MG63 (cell line): Measurements from ENCODE around the gene ATP2B1. TPM values are rescaled to one million over a fixed set of nuclear protein-coding genes. Genes with fewer than 3 reads are reported as not detected.
A peak's percentile ranks its signal among the peaks of the same experiment; 100 is the strongest.
"Not testable (repeated sequence)": the region's sequence is repeated elsewhere in the genome, so short reads cannot be mapped to it uniquely, and the experiment has no call there.

Experiments used
- DNase-seq: peaks from one replicate; pipeline ENCODE4 v3.0.0-alpha.2; 2020
- H3K27me3 ChIP-seq: fragments of 250-450 bp; sonication (Bioruptor Pico); 2 replicates; pipeline ENCODE4 v1.5.1; 2020; ENCODE audit warnings: mild to moderate bottlenecking, moderate library complexity
- H3K36me3 ChIP-seq: fragments of 250-450 bp; sonication (Bioruptor Pico); 2 replicates; pipeline ENCODE4 v1.5.1; 2020; ENCODE audit warnings: mild to moderate bottlenecking, moderate library complexity
- H3K4me3 ChIP-seq: fragments of 250-450 bp; sonication (Bioruptor Pico); 2 replicates; pipeline ENCODE4 v1.5.1; 2020; ENCODE audit warnings: mild to moderate bottlenecking, moderate library complexity
- H3K9me3 ChIP-seq: fragments of 250-450 bp; sonication (Bioruptor Pico); 2 replicates; pipeline ENCODE4 v1.5.1; 2020; ENCODE audit warnings: mild to moderate bottlenecking, moderate library complexity
- total RNA-seq: library from RNA; depleted of rRNA; stranded (reverse); fragments of >200 nt; shearing (Covaris generic); gene quantifications from 2 replicates; pipeline ENCODE4 v1.2.3, GENCODE V29; 2014; ENCODE audit warnings: low replicate concordance; rRNA removed

ATP2B1 gene
- 14.3 and 22.4 TPM in 2 replicates for total RNA-seq

DNA sequence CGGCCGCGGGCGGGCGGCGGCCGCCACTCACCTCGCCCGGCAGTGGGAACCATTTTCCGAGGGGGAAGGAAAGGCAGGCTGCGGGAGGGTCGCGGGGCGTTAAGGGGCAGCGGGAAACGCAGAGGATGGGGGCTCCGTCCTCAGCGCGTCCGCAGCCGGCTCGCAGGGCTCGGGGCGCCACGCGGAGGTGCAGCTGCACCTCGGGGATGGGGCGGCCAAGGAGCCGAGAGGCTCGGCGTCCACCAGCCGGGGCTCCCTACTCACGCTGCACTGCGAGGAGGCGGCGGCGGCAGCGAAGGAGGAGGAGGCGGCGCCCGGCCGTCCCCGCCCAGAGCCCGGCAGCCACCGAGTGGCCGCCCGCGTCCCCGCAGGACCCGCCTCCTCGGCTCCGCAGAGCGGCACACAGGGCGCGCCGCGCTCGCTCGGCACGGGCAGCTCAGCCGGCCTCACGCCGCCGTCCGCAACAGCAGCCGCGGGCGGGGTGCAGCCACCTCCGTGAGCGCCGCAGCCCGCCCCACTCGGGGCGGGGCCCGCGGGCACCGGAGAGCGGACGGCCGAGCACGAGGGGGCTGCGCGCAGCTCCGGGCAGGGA is at the start of gene ATP2B1:
Gene ATP2B1 (minus strand): TSS at position 274 of the 592 bp plus-strand sequence. CDS start 52,952 bp downstream, outside the sequence.
- no peaks in the 10 kb centered on the region for H3K36me3 ChIP-seq
- peak; percentile 89 for DNase-seq
- H3K4me3 ChIP-seq: peak within 1 kb of the TSS; percentile 89
- H3K9me3 ChIP-seq: no peaks in the 10 kb centered on the region
- H3K27me3 ChIP-seq: no peaks in the 10 kb centered on the region

DNA sequence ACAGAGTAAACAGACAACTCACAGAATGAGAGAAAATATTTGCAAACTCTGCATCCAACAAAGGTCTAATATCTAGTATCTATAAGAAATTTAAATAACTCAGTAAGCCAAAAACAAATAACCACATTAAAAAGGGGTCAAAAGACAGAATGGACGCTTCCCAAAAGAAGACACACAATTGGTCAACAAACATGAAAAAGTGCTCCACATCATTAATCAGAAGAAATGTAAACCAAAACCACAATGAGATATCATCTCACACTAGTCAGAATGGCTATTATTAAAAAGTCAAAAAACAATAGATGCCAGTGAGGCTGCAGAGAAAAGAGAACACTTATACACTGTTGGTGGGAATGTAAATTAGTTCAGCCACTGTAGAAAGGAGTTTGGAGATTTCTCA is 49.3 kb upstream of the ATP2B1 start:
- not testable (repeated sequence) for H3K36me3 ChIP-seq, H3K4me3 ChIP-seq, H3K27me3 ChIP-seq, DNase-seq, H3K9me3 ChIP-seq

DNA sequence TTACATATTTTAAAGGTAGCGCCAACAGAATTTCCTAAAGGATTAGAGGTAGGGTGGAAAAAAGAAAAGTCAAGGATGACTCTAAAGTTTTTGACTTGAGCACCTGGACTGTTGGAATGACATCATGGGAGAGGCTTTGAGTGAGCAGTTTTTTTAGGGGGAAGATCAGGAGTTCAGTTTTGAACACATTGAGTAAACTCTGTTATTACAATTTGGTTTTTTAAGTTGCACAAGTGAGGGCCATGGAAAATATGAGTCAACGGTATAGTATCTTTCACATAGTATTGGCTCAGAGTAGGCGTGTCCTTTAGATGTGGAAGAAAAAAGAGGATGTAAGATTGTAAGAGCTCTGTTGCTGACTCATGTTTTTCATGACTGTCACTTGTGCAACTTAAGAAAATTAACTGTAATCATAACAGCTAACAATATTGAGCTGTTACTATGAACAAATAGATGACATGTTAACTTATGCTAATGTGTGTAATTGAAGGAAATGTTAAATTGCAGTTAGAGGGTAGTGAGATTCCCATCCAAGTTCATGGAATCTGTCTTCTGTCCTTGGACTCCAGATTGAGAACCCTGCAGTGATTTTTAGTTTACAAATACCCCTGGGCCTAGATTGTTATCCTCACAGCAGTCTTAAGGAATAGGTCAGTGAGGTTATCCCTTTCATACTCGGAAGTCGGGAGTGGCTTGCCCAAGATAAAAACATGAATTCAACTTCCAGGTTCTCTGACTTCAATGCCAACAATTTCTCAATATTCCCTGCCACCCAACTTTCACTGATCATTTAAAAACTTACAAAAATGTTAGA is 48.2 kb upstream of the ATP2B1 start:
- Histone ChIP-seq H3K4me3 (no peak overlapping the region), H3K27me3 (no peaks in the 10 kb centered on the region), H3K9me3 (no peaks in the 10 kb centered on the region), H3K36me3 (no peaks in the 10 kb centered on the region)
- DNase-seq: peak; percentile 4

DNA sequence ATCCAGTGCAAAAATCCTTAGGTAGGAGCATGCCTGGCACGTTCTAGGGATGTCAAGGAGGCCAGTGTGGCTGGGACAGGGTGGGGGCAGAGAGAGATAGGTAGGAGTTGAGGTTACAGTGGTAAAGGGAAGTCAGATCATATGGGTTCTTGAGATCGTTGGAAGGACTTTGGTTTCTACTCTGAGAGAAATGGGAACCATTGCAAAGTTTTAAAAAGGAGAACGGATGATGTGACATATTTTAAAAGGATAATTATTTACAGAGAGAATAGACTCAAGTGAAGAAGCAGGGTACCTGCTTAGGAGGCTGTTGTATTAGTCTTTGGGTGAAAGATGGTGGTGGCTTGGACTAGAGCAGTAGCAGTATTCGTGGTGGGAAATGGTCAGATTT is 47.6 kb upstream of the ATP2B1 start:
- H3K4me3 ChIP-seq: no peak overlapping the region
- no peaks in the 10 kb centered on the region for H3K27me3 ChIP-seq
- H3K9me3 ChIP-seq: no peaks in the 10 kb centered on the region
- H3K36me3 ChIP-seq: no peaks in the 10 kb centered on the region
- no peak for DNase-seq

DNA sequence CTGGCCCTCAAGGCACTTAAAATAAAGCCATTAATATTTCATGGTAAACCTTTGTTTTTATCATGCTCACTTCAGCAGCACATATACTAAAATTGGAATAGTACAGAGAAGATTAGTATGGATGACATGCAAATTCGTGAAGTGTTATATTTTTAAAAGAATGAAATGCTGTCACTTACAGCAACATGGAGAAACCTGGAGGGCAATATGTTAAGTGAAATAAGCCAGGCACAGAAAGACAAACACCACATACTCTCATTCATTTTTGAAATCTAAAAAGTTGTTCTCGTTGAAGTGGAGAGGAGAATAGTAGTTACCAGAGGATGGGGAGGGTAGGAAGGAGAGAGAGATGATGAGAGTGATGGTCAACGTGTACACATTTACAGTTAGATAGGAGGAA is 45.4 kb upstream of the ATP2B1 start:
- no peak overlapping the region for H3K4me3 ChIP-seq
- no peak for DNase-seq
- H3K27me3 ChIP-seq: no peaks in the 10 kb centered on the region
- H3K36me3 ChIP-seq: no peaks in the 10 kb centered on the region
- H3K9me3 ChIP-seq: no peaks in the 10 kb centered on the region

DNA sequence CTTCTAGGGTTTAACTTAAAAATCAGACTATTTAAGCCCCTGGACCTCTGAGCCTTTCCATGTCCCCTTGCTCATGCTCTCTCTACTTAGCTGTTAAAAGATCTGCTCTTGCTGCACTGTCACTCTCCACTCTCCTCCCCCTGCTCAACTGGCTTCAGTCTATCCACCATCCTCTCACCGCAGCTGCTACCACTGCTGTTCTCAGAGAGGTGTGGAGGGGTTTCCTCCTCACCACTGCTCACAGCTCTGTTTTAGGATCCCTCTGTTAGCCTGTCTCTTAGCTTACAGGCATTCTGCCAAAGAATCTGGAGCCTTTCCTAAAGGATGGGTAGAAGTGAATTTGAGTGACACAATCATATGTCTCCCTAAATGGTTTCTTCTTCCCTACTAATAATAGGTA is 43.7 kb upstream of the ATP2B1 start:
- Histone ChIP-seq H3K27me3 (no peaks in the 10 kb centered on the region), H3K36me3 (no peaks in the 10 kb centered on the region), H3K9me3 (no peaks in the 10 kb centered on the region), H3K4me3 (no peak overlapping the region)
- no peak for DNase-seq

DNA sequence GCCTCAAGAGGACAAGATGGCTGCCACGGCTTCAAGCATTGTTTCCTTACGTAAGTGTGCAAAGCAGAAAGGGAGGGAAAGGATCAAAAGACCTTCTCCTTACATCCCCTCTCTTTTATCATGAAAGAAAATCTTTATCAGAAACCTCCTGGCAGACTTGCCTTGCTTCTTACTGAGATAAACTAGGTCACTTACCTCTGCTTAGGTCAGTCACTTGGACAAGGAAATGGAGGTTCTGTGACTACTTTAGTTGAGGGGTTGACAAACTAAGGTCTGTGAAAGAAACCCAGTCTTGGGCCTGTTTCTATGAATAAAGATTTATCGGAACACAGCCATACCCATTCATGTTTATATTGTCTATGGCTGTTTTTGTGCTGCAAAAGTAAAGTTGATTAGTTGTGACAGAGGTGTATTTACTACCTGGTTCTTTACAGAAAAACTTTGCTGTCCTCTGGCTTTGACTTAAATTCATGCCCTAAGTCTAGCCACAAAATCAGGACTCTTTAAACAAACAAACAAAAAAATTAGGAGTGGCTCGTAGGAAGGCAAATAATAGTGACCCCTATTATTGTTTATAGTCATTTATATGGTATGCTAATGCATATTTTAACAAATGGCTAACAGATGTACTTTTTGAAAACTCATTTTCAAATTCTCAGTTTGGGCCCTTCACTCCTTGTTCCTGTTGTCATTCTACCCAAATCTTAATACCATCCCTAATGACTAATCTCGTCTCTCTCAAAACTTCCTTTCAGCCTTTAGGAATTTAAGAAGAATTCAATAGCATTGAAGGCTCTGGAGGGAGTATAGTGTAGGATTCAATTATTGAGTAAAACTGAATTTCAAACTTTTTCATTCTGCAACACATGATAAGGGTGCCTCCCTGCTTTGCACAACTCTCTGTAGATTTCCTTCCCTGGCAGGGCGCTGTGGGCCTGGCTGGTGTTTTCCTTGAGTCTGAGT is 42.0 kb upstream of the ATP2B1 start:
- H3K4me3 ChIP-seq: no peak overlapping the region
- H3K9me3 ChIP-seq: no peaks in the 10 kb centered on the region
- no peaks in the 10 kb centered on the region for H3K36me3 ChIP-seq
- DNase-seq: no peak
- no peaks in the 10 kb centered on the region for H3K27me3 ChIP-seq

DNA sequence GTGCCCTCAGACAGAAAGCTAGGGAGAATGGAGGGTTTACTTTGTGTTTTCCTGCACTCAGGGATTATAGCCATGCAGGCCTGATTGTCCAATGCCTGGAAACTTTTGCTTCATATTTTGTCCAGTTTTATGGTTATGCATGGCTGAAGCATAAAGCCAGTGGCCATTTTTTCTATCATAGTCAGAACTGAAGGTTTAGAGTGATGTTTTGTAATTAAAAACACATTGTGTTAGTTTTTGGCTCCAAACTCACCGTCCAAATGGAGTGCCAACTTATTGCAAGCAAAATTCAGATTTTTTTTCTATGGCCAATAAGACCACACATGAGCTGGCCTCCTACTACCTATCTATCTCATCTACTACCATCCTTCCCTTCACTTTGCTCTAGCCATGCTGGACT is 40.2 kb upstream of the ATP2B1 start:
- DNase-seq: no peak
- H3K27me3 ChIP-seq: no peaks in the 10 kb centered on the region
- no peaks in the 10 kb centered on the region for H3K36me3 ChIP-seq
- no peaks in the 10 kb centered on the region for H3K9me3 ChIP-seq
- no peak overlapping the region for H3K4me3 ChIP-seq

DNA sequence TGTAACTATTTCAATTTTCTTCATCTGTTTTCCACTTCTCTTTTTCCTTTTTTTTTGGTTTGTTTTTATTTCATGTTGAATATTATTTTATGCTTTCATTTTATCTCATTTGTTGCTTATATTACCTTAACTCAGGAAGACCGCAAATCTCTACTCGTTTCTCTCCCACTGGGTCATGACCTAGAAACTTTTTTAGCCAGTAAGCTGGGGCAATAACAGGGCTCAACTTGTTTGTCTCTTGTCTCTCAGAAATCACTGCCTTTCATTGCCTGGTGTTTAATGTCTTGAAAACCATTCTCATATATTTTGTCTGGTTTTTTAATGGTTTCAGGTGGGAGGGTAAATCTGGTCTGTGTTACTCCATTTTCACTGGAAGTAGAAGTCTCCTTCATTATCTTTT is 36.6 kb upstream of the ATP2B1 start:
- peaks cover 10% of the 10 kb centered on the region for H3K9me3 ChIP-seq
- no peak for DNase-seq
- no peaks in the 10 kb centered on the region for H3K27me3 ChIP-seq
- H3K4me3 ChIP-seq: no peak overlapping the region
- H3K36me3 ChIP-seq: no peaks in the 10 kb centered on the region

DNA sequence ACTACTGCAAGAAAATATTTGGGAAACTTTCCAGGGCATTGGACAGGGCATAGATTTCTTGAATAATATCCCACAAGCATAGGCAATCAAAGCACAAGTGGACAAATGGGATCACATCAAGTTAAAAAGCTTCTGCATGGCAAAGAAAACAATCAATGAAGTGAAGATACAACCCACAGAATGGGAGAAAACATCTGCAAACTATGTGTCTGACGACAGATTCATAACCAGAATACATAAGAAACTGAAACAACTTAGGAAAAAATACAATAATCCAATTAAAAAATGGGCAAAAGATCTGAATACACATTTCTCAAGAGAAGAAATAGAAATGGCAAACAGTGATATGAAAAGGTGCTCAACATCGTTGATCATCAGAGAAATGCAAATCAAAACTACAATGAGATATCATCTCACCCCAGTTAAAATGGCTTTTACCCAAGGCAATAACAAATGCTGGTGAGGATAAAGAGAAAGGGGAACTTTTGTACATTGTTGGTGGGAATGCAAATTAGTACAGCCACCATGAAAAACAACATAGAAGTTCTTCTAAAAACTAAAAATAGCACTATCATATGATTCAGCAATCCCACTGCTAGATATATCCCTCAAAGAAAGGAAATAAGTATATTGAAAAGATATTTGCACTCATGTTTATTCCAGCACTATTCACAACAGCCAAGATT is 33.8 kb upstream of the ATP2B1 start:
- DNase-seq: no peak
- no peak overlapping the region for H3K4me3 ChIP-seq
- no peaks in the 10 kb centered on the region for H3K36me3 ChIP-seq
- peaks cover 23% of the 10 kb centered on the region for H3K9me3 ChIP-seq
- H3K27me3 ChIP-seq: no peaks in the 10 kb centered on the region

DNA sequence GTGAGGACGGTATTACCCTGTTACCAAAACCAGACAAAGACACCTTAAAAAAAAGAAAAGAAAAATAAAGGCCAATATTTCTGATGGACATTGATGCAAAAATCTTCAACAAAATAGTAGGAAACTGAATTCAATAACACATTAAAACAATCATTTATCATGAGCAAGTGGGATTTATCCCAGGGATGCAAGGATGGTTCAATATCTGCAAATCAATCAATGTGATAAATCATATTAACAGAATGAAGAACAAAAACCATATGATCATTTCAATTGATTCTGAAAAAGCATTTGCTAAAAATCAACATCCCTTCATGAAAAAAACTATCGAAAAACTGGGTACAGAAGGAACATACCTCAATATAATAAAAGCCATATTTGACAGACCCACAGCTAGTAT is 32.3 kb upstream of the ATP2B1 start:
- H3K9me3 ChIP-seq: peaks cover 23% of the 10 kb centered on the region
- no peaks in the 10 kb centered on the region for H3K27me3 ChIP-seq
- H3K4me3 ChIP-seq: no peak overlapping the region
- H3K36me3 ChIP-seq: no peaks in the 10 kb centered on the region
- DNase-seq: no peak

DNA sequence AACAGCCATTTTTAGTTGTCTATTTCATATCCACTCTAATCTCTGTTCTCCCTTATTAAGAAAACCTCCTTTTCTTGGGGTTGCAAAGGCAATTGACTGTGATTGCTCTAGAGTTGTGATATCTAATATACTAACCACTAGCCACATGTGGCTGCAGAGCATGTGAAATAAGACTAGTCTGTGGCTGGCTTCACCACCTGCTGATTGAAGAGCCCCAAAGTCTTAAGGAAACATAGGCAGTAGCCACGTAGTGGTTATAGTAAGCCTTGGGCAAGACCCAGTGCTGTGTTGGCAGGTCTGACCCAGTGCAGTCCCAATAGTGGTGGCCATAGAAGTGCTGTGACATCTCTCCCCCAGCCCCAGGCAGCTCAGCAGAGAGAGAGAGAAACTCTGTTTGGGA is 28.4 kb upstream of the ATP2B1 start:
- Histone ChIP-seq H3K4me3 (no peak overlapping the region), H3K27me3 (no peaks in the 10 kb centered on the region), H3K36me3 (no peaks in the 10 kb centered on the region), H3K9me3 (peaks cover 27% of the 10 kb centered on the region)
- no peak for DNase-seq

DNA sequence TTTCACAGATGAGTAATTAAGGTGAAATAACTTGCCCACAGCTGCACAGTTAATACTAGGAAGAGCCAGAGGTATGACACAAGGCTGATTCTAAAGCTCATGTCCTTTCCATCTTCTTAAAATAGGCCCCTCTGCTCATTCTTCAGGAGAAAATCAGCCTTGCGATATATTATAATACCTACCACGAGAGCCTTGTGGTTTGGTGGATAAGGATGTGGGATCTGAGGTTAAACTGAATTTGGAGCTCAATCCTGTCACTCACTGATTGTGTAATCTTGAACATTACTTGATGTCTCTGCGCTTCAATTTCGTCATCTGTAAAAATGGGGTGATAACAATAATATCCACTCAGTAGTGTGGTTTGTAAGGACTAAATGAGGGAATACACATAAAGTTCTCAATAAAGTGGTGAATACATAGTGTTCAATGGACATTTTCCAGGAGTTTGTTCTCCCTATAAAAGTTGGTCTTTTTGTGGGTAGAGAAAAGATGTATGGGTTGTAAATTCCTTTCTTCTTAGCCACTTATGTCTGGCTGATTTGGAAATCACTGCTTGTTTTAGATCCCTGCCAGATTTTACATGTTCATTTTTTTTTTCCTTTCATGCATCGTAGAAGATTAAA is 25.1 kb upstream of the ATP2B1 start:
- Histone ChIP-seq H3K9me3 (peaks cover 7% of the 10 kb centered on the region), H3K36me3 (no peaks in the 10 kb centered on the region), H3K27me3 (no peaks in the 10 kb centered on the region), H3K4me3 (no peak overlapping the region)
- no peak for DNase-seq

DNA sequence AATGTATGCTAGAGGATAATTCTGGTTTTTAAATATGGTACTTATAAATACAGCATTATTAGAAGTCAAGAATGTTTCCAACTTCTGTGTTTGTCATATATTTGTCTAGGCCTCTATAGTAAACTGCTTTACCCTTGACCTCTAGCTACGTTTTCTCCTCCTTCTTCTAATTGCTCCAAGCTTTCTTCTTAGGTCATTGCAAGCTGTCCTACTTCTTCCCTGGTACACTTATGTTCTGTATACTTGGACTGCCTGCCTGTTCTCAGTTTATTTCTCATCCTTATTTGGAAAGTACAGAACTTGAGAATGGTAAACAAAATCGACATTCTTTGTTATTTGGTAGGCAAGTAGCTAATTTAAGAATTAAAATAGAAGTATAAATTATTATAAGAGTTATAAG is 23.9 kb upstream of the ATP2B1 start:
- Histone ChIP-seq H3K36me3 (no peaks in the 10 kb centered on the region), H3K4me3 (no peak overlapping the region), H3K9me3 (peaks cover 4% of the 10 kb centered on the region; the same call in 1 of the 2 replicates), H3K27me3 (no peaks in the 10 kb centered on the region)
- DNase-seq: no peak

DNA sequence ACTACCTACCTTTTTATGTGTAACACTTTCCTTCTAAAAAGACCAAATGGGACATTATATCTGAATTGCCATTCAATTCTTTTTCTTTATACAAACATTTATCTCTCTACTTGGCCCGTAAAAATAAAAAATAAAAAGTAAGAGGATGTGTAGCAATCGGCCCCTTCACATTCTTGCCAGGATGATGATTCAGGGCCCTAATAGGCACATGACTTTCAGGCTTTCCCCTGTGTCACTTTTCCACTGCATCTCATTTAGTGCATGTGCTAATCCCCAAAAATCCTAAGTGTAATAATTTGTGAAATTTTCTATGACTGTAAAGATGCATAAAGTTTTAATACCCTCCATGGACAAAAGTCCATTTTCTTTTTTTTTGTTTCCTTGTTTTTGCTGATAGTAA is 23.0 kb upstream of the ATP2B1 start:
- peak; percentile 57 for DNase-seq
- H3K4me3 ChIP-seq: no peak overlapping the region
- H3K36me3 ChIP-seq: no peaks in the 10 kb centered on the region
- no peaks in the 10 kb centered on the region for H3K27me3 ChIP-seq
- peaks cover 4% of the 10 kb centered on the region; the same call in 1 of the 2 replicates for H3K9me3 ChIP-seq

DNA sequence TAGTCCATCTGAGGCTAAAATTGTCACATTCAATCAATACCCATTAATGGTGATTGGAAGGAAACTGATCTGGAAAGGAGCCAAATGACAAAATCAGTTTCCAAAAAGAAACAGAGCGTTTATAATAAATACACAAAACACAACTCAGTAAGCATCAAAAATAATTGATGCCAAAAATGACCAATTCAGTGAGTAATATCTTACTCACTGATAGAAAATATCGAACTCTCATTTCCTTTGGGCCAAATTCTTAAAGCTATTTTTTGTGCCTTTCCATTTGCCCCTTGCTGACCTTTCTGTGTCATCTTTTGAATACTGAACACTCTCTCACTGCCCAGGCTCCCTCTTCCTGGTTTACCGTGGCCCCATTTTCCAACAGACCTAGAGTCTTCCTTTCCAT is 22.5 kb upstream of the ATP2B1 start:
- Histone ChIP-seq H3K9me3 (peaks cover 4% of the 10 kb centered on the region; the same call in 1 of the 2 replicates), H3K4me3 (no peak overlapping the region), H3K36me3 (no peaks in the 10 kb centered on the region), H3K27me3 (no peaks in the 10 kb centered on the region)
- DNase-seq: peak; percentile 3
